Heart right ventricle (tissue), 16 donors: Measurements from ENCODE around the gene PRPF6. TPM values are rescaled to one million over a fixed set of nuclear protein-coding genes. Genes with fewer than 3 reads are reported as not detected.
A peak's percentile ranks its signal among the peaks of the same experiment; 100 is the strongest.

Experiments used
- ATAC-seq, 8 donors: fragments of 200-7000 bp; cut with Tn5 transposase; one replicate each; pipeline ENCODE4 v1.9.1; 2020; ENCODE audit warnings: mild to moderate bottlenecking in 8 of 8, moderate library complexity in 8 of 8, moderate number of reproducible peaks in 1 of 8
- DNase-seq, 2 donors: peaks; one replicate each; pipeline ENCODE4 v3.0.0-alpha.2; 2020
- H3K27ac ChIP-seq, 10 donors: fragments of 200-600 bp; sonication (generic) in 2 of 10; one replicate each; pipeline versions ENCODE4 v1.5.0 to v1.8.0; 2020 to 2022; ENCODE audit warnings: mild to moderate bottlenecking in 3 of 10
- H3K27me3 ChIP-seq, 7 donors: fragments of 200-600 bp; one replicate each; pipeline ENCODE4 v1.8.0; 2021 to 2022; ENCODE audit warnings: mild to moderate bottlenecking in 2 of 7
- H3K36me3 ChIP-seq, 9 donors: fragments of 200-600 bp; sonication (generic) in 1 of 9; one replicate each; pipeline versions ENCODE4 v1.5.0 to v1.8.0; 2020 to 2022; ENCODE audit warnings: mild to moderate bottlenecking in 2 of 9
- H3K4me1 ChIP-seq, 9 donors: fragments of 200-600 bp; sonication (generic) in 1 of 9; one replicate each; pipeline versions ENCODE4 v1.5.0 to v1.8.0; 2020 to 2022; ENCODE audit warnings: mild to moderate bottlenecking in 4 of 9
- H3K4me3 ChIP-seq, 10 donors: fragments of 200-600 bp; sonication (generic) in 2 of 10; one replicate each; pipeline versions ENCODE4 v1.5.0 to v1.8.0; 2020 to 2022; ENCODE audit warnings: mild to moderate bottlenecking in 7 of 10, moderate library complexity in 2 of 10
- H3K9me3 ChIP-seq, 11 donors: fragments of 200-600 bp in 10 of 11; sonication (generic) in 2 of 11; one replicate each; pipeline versions ENCODE4 v1.5.0 to v1.8.0; 2013 to 2022; ENCODE audit warnings: mild to moderate bottlenecking in 2 of 11, control low read depth in 1 of 11, moderate library complexity in 1 of 11
- WGBS, 2 donors: extraction: QIAGEN DNeasy Blood & Tissue Kit; methylation state at CpG; one replicate each; pipeline ENCODE4 v1.1.7; 2013; ENCODE audit warnings: inconsistent platforms in 1 of 2; 5-methylcytosine and 5-hydroxymethylcytosine counted together
- intact Hi-C, 10 donors: fragments of 100-400 bp; cut with DNase I; formaldehyde crosslinking; loops; one replicate each; pipeline versions ENCODE4 v1.11.1 to v1.14.2; 2022
- polyA plus RNA-seq, 2 donors: library from polyadenylated mRNA; stranded (reverse); fragments of 200-250 nt; gene quantifications; one replicate each; pipeline ENCODE4 v1.2.3, GENCODE V29; 2013
- total RNA-seq, 10 donors: library from RNA; stranded (reverse); fragmentation: NEBNext Ultra II Directional in 3 of 10; extraction: Animal tissue kit (Norgen Biotek cat#: 25700) in 3 of 10; gene quantifications; one replicate each; pipeline versions ENCODE4 v1.2.1 to v1.2.4, GENCODE V29; 2021 to 2023
- TF ChIP-seq, protein P1 (sequence below), 9 donors: fragments of 200-600 bp; sonication (generic) in 2 of 9; IDR thresholded peaks; one replicate each; pipeline versions ENCODE4 v1.5.0 to v1.8.0; 2021 to 2022; ENCODE audit warnings: antibody characterized with exemption in 9 of 9, mild to moderate bottlenecking in 5 of 9, moderate library complexity in 1 of 9
- donor health status: Arrhythmogenic right ventricular cardiomyopathy.
- donor health status: ischemic (EF 13 %, LVEDD 7.1; RV severe dilation, severe dysfunction).
- donor health status: healthy with polysubstance abuse.
- donor health status: DM: no; HTN: yes; CAD: no.
- donor health status: DM: no; HTN: no; CAD: no.
- donor health status: ischemic (EF 25% LVEDD 6.9; RV normal size, moderate dysfunction).
- donor health status: ischemic (EF 25% LVEDD 5.7; RV mildly dilated, moderate dysfunction).
- donor health status: healthy.
- donor health status: DM: yes; HTN: yes; CAD: no.
- donor health status: Ischemic cardiomyopathy.
- donor health status: ischemic (EF 35%, LVEDD 5.7; RV mildly dilated, moderate dysfunction).
- donor health status: nonischemic (EF 11% LVEDD 7.7; RV severe dilation, severe dysfunction).
- donor health status: DM: yes; HTN: yes; CAD: no.
- donor health status: PGD.
- donor health status: ischemic (EF 29% LVEDD 5.4; RV normal size, mild dysfunction).
- donor health status: nonischemic (EF 23%, LVEDD 6.1; RV moderate dilation, normal function).

PRPF6 gene
- total and polyA plus RNA-seq, 12 donors = 27.8 to 53.6 (median 48.1) TPM

DNA sequence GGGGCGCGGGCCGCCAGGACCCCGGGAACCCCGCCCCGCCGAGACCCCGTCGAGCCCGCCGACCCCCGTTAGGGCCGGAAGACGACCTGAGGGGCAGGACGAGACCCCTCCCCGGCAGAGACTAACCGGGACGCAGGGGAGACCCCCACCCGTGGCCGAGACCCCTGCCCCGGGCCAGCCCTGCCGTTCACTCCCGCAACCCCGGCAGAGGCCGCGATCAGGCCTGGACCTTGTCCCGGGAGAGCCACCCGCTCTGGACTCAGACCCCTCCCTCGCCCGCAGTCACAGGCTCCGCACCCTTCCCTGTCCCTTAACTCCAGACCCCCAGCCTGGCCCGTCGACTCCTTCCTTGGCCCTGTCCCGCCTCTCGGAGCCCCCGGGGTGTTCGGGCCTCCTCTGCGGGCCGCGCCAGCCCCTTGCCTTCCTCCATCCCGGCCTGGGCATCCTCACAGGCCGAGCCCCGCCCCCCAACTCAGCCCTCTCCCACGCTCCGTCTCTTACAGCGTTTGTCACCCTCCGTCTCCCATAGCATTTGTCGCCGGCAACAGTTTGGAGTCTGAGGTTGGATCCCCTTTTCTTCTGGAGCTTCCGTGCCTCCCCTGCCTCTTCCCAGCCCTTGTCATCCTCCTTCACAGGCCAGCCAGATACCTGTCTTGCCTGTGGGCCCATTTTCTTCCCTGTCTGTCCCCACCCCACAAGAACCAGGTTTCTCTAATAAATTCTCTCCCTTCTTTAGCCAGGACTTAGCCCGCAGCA, 82.6 kb downstream of the PRPF6 start:
- H3K27me3 ChIP-seq = no peaks in the 10 kb centered on the region
- H3K27ac ChIP-seq = peak overlapping the region; percentile 33 to 92 (median 88)
- H3K4me3 ChIP-seq = peak overlapping the region; percentile 77 to 100 (median 93)
- peaks cover 5 to 46% (median 25%) of the 10 kb centered on the region in 9 donors for H3K4me1 ChIP-seq
- H3K36me3 ChIP-seq = peaks cover 0 to 2% (median 0%) of the 10 kb centered on the region in 9 donors
- no peaks in the 10 kb centered on the region for H3K9me3 ChIP-seq
- DNase-seq = peak in 1 of 2 donors; percentile 59
- WGBS, 2 donors = 1 to 2% methylated on average over 47 to 51 of the region's 51 CpGs
- TF ChIP-seq, protein P1, sequence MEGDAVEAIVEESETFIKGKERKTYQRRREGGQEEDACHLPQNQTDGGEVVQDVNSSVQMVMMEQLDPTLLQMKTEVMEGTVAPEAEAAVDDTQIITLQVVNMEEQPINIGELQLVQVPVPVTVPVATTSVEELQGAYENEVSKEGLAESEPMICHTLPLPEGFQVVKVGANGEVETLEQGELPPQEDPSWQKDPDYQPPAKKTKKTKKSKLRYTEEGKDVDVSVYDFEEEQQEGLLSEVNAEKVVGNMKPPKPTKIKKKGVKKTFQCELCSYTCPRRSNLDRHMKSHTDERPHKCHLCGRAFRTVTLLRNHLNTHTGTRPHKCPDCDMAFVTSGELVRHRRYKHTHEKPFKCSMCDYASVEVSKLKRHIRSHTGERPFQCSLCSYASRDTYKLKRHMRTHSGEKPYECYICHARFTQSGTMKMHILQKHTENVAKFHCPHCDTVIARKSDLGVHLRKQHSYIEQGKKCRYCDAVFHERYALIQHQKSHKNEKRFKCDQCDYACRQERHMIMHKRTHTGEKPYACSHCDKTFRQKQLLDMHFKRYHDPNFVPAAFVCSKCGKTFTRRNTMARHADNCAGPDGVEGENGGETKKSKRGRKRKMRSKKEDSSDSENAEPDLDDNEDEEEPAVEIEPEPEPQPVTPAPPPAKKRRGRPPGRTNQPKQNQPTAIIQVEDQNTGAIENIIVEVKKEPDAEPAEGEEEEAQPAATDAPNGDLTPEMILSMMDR (IDR thresholded peaks at IDR 0.05) = no peak
- peak; percentile 1 to 30 (median 19) for ATAC-seq
- intact Hi-C loops = loop anchor here in 2 of 10 donors (2.0 kb wide), 1 partner anchor 83 kb away; the partner anchor contains the start of gene PRPF6 (in 2 of the 2)

DNA sequence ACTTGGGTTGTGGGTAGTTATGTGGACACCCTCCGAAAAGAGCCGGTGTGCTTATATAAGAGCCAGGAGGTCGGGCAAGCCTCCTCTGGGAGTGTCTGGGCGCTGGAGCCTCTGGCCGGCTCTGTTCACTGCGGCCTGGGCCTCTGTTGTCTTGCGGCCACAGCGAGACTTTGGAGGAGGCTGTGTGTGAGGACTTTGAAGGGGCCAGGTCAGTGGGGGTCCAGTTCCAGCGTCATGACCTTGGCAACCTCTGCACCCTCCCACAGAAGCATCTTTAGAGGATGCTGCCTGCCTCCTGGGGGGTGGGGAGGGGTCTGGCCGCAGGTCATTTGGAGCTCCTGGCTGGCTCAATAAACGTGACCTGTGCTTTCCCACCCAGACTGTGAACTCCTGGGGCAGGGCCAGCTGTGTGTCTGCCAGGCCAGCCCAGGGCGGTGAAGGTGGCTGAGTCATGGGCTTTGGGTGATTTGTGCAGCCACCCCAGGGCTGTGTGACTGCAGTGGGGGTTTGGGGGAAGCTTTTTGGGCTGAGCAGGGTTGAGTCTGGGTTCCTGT, 83.3 kb downstream of the PRPF6 start:
- Histone ChIP-seq H3K4me1 (peaks cover 5 to 46% (median 25%) of the 10 kb centered on the region in 9 donors), H3K9me3 (no peaks in the 10 kb centered on the region), H3K27ac (peak overlapping the region in 8 of 10 donors; percentile 49 to 92 (median 89)), H3K4me3 (peak overlapping the region in 9 of 10 donors; percentile 77 to 100 (median 94)), H3K27me3 (no peaks in the 10 kb centered on the region), H3K36me3 (peaks cover 0 to 2% (median 0%) of the 10 kb centered on the region in 9 donors)
- ATAC-seq = peak in 3 of 8 donors; percentile 8 to 20 (median 19)
- intact Hi-C loops = no loop called here
- TF ChIP-seq, protein P1 (IDR thresholded peaks at IDR 0.05) = no peak
- DNase-seq = no peak
- WGBS, 2 donors = 32 to 37% methylated on average over 12 of the region's 12 CpGs

DNA sequence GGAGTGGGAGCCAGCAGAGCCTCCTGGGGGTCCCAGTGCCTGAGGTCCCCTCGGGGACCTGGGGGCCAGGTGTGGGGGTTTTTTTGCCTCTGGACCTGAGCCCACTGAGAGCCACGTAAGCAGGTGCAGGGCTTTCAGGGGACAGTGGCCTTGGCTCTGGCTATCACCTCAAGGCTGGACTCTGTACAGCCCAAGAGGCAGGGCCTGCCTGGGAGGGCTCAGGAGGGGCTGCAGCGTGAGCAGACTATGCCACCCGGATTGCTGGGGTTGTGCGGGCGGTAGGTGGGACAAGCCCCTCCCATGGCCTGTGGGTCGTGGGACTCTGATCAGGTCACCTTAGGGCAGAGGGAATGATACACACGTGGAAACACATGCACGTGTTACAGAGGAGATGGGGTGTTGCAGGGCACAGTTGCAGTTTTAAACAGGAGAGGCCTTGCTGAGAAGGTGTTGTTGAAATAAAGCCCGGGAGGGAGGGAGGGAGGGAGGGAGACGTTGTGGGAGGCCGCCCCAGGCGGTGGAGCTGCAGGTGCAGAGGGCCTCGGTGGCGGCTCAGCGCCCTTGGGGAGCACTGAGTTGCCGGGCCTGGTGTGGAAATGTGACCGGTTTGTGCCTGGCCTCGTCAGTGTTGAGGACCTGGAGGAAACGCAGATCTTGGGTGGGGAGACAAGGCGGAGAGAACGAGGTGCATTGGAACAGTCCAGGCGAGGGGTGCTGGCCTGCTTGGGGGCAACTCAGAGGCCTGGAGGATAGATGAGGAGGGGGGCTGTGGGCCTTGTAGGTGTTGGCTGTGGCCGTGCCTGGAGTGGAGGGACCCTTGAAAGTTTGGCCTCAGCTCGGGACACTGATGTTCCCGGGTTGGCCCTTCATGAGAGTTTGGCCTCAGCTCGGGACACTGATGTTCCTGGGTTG, 84.4 kb downstream of the PRPF6 start:
- H3K27ac ChIP-seq = no peak overlapping the region
- intact Hi-C loops = loop anchor here in 1 of 10 donors (5.0 kb wide), 1 partner anchor 83 kb away; the partner anchor contains the start of gene PRPF6
- H3K4me3 ChIP-seq = no peak overlapping the region
- TF ChIP-seq, protein P1 (IDR thresholded peaks at IDR 0.05) = no peak
- no peaks in the 10 kb centered on the region for H3K27me3 ChIP-seq
- 60% methylated on average over 27 of the region's 27 CpGs for WGBS, 2 donors
- DNase-seq (no peak), ATAC-seq (no peak)
- H3K36me3 ChIP-seq = peaks cover 0 to 6% (median 0%) of the 10 kb centered on the region in 9 donors
- peaks cover 5 to 46% (median 25%) of the 10 kb centered on the region in 9 donors for H3K4me1 ChIP-seq
- no peaks in the 10 kb centered on the region for H3K9me3 ChIP-seq

DNA sequence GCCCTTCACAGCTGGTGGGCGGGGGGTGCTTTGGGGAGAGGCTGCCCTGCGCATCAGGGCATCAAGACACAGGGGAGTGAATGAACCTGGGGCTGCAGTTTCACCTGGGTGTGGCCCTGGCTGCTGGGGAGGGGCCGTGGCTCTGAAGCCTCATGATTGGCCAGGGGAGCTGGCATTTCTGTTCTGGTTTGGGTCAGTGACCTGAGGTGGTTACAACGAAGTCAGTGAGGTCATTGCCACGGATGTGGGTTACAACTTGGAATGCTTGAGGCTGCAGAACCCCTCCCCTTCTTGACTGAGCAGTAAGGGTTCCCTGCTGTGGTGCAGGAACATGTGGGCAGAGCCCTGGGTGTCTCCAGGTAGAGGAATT, 85.0 kb downstream of the PRPF6 start:
- intact Hi-C loops = loop anchor here in 1 of 10 donors (5.0 kb wide), 1 partner anchor 84 kb away; the partner anchor contains the start of gene PRPF6
- 54 to 57% methylated on average over 5 of the region's 5 CpGs for WGBS, 2 donors

More for the DNA sequence above, 85.0 kb downstream of the PRPF6 start:
- ATAC-seq (no peak), DNase-seq (no peak)
- H3K36me3 ChIP-seq = peaks cover 0 to 12% (median 0%) of the 10 kb centered on the region in 9 donors
- no peak overlapping the region for H3K4me3 ChIP-seq
- no peaks in the 10 kb centered on the region for H3K9me3 ChIP-seq
- no peaks in the 10 kb centered on the region for H3K27me3 ChIP-seq
- TF ChIP-seq, protein P1 (IDR thresholded peaks at IDR 0.05) = no peak
- H3K27ac ChIP-seq = no peak overlapping the region
- peaks cover 5 to 46% (median 25%) of the 10 kb centered on the region in 9 donors for H3K4me1 ChIP-seq
